Measurements from ENCODE around the gene BID. TPM values are rescaled to one million over a fixed set of nuclear protein-coding genes. Genes with fewer than 3 reads are reported as not detected.

The BID gene
- total RNA-seq, 1 donor from 2014 or later = 35.1 TPM

GRCh38 chr22:17778412-17778976 lies 4.2 kb upstream of the BID start:
- Histone ChIP-seq H2AFZ (ENCODE audit: low read depth, low read length) (no peak overlapping the region), H3K9ac (ENCODE audit: low read length) (no peak overlapping the region), H3K4me1 (ENCODE audit: insufficient read depth, low read length) (peaks cover 21% of the 10 kb centered on the region), H3K4me3 (ENCODE audit: insufficient read depth, low read depth, low read length) (no peak overlapping the region), H3K4me2 (ENCODE audit: low read length) (no peak overlapping the region), H3K27me3 (ENCODE audit: insufficient read depth, low read length) (no peaks in the 10 kb centered on the region), H3K79me2 (ENCODE audit: insufficient read depth, low read length) (no peaks in the 10 kb centered on the region), H3K36me3 (ENCODE audit: insufficient read depth, low read length) (no peaks in the 10 kb centered on the region), H4K20me1 (ENCODE audit: insufficient read depth, low read length) (no peaks in the 10 kb centered on the region), H3K27ac (ENCODE audit: low read depth, low read length) (no peak overlapping the region), H3K9me3 (ENCODE audit: insufficient read depth, low read depth, low read length) (no peaks in the 10 kb centered on the region)
- no peak for DNase-seq (ENCODE audit: low read depth)
- Mint-ChIP-seq H3K9me3 (ENCODE audit: unreplicated experiment) (no peaks in the 10 kb centered on the region), H3K4me3 (ENCODE audit: unreplicated experiment) (no peak overlapping the region), H3K27me3 (ENCODE audit: low read depth, unreplicated experiment) (peaks cover 27% of the 10 kb centered on the region), H3K4me1 (ENCODE audit: low read depth, unreplicated experiment) (peaks cover 9% of the 10 kb centered on the region), H3K27ac (ENCODE audit: unreplicated experiment) (no peak overlapping the region), H3K36me3 (ENCODE audit: low read depth, unreplicated experiment) (peaks cover 2% of the 10 kb centered on the region)
- FAIRE-seq = no peak
- TF ChIP-seq, protein P1, sequence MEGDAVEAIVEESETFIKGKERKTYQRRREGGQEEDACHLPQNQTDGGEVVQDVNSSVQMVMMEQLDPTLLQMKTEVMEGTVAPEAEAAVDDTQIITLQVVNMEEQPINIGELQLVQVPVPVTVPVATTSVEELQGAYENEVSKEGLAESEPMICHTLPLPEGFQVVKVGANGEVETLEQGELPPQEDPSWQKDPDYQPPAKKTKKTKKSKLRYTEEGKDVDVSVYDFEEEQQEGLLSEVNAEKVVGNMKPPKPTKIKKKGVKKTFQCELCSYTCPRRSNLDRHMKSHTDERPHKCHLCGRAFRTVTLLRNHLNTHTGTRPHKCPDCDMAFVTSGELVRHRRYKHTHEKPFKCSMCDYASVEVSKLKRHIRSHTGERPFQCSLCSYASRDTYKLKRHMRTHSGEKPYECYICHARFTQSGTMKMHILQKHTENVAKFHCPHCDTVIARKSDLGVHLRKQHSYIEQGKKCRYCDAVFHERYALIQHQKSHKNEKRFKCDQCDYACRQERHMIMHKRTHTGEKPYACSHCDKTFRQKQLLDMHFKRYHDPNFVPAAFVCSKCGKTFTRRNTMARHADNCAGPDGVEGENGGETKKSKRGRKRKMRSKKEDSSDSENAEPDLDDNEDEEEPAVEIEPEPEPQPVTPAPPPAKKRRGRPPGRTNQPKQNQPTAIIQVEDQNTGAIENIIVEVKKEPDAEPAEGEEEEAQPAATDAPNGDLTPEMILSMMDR (IDR thresholded peaks at IDR 0.05; ENCODE audit: insufficient read depth, low read depth, low read length) = no peak
- no peak for TF ChIP-seq EZH2 (IDR thresholded peaks at IDR 0.05; ENCODE audit: insufficient read depth, low read length)

DNA sequence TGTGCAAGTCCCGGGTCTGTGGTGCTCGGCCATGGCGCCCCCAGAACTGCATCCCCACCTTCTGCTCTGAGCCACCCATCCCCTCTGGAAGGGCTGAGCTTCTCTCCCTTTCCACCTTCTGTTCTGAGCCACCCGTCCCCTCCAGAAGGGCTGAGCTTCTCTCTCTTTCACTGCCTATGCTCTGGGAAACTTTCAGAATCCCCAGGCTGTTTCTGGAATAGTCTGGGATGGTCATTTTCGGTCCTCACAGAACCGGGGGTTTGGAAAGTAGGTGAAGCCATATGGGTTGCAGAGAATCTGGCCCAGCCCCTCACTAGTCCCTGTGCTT lies 3.4 kb upstream of the BID start:
- H3K36me3 Mint-ChIP-seq (ENCODE audit: low read depth, unreplicated experiment) = peaks cover 2% of the 10 kb centered on the region
- Histone ChIP-seq H3K9ac (ENCODE audit: low read length) (no peak overlapping the region), H3K27me3 (ENCODE audit: insufficient read depth, low read length) (no peaks in the 10 kb centered on the region), H3K4me1 (ENCODE audit: insufficient read depth, low read length) (peaks cover 29% of the 10 kb centered on the region), H3K9me3 (ENCODE audit: insufficient read depth, low read depth, low read length) (no peaks in the 10 kb centered on the region), H4K20me1 (ENCODE audit: insufficient read depth, low read length) (peaks cover 5% of the 10 kb centered on the region), H3K27ac (ENCODE audit: low read depth, low read length) (no peak overlapping the region), H3K4me2 (ENCODE audit: low read length) (no peak overlapping the region), H2AFZ (ENCODE audit: low read depth, low read length) (no peak overlapping the region), H3K36me3 (ENCODE audit: insufficient read depth, low read length) (no peaks in the 10 kb centered on the region), H3K79me2 (ENCODE audit: insufficient read depth, low read length) (peaks cover 5% of the 10 kb centered on the region), H3K4me3 (ENCODE audit: insufficient read depth, low read depth, low read length) (no peak overlapping the region)
- H3K27me3 Mint-ChIP-seq (ENCODE audit: low read depth, unreplicated experiment) = peaks cover 27% of the 10 kb centered on the region
- no peaks in the 10 kb centered on the region for H3K9me3 Mint-ChIP-seq (ENCODE audit: unreplicated experiment)
- no peak overlapping the region for H3K27ac Mint-ChIP-seq (ENCODE audit: unreplicated experiment)
- no peak overlapping the region for H3K4me3 Mint-ChIP-seq (ENCODE audit: unreplicated experiment)
- TF ChIP-seq EZH2 (IDR thresholded peaks at IDR 0.05; ENCODE audit: insufficient read depth, low read length) = no peak
- TF ChIP-seq, protein P1 (IDR thresholded peaks at IDR 0.05; ENCODE audit: insufficient read depth, low read depth, low read length) = no peak
- DNase-seq (ENCODE audit: low read depth) (no peak), FAIRE-seq (no peak)
- peaks cover 15% of the 10 kb centered on the region for H3K4me1 Mint-ChIP-seq (ENCODE audit: low read depth, unreplicated experiment)

GRCh38 chr22:17777005-17777716 lies 2.9 kb upstream of the BID start:
- Histone ChIP-seq H3K27me3 (ENCODE audit: insufficient read depth, low read length) (no peaks in the 10 kb centered on the region), H3K79me2 (ENCODE audit: insufficient read depth, low read length) (peaks cover 10% of the 10 kb centered on the region), H4K20me1 (ENCODE audit: insufficient read depth, low read length) (peaks cover 10% of the 10 kb centered on the region), H2AFZ (ENCODE audit: low read depth, low read length) (no peak overlapping the region), H3K36me3 (ENCODE audit: insufficient read depth, low read length) (no peaks in the 10 kb centered on the region), H3K9ac (ENCODE audit: low read length) (no peak overlapping the region), H3K4me3 (ENCODE audit: insufficient read depth, low read depth, low read length) (no peak overlapping the region), H3K9me3 (ENCODE audit: insufficient read depth, low read depth, low read length) (no peaks in the 10 kb centered on the region), H3K27ac (ENCODE audit: low read depth, low read length) (no peak overlapping the region), H3K4me1 (ENCODE audit: insufficient read depth, low read length) (peaks cover 30% of the 10 kb centered on the region), H3K4me2 (ENCODE audit: low read length) (no peak overlapping the region)
- Mint-ChIP-seq H3K36me3 (ENCODE audit: low read depth, unreplicated experiment) (peaks cover 2% of the 10 kb centered on the region), H3K4me1 (ENCODE audit: low read depth, unreplicated experiment) (peaks cover 14% of the 10 kb centered on the region), H3K27ac (ENCODE audit: unreplicated experiment) (no peak overlapping the region), H3K27me3 (ENCODE audit: low read depth, unreplicated experiment) (peaks cover 27% of the 10 kb centered on the region), H3K4me3 (ENCODE audit: unreplicated experiment) (no peak overlapping the region), H3K9me3 (ENCODE audit: unreplicated experiment) (no peaks in the 10 kb centered on the region)
- TF ChIP-seq, protein P1 (IDR thresholded peaks at IDR 0.05; ENCODE audit: insufficient read depth, low read depth, low read length) = no peak
- TF ChIP-seq EZH2 (IDR thresholded peaks at IDR 0.05; ENCODE audit: insufficient read depth, low read length) = no peak
- no peak for DNase-seq (ENCODE audit: low read depth)
- no peak for FAIRE-seq
